Pancreas (tissue), 10 donors: ENCODE results near the gene NDUFA7. TPM values are rescaled to one million over a fixed set of nuclear protein-coding genes. Genes with fewer than 3 reads are reported as not detected.

ENCODE experiments used
- ATAC-seq, 4 donors: fragments of 200-7000 bp; cut with Tn5 transposase; one replicate each; pipeline versions ENCODE4 v1.8.0 to v1.9.1; 2020; ENCODE audit warnings: mild to moderate bottlenecking in 4 of 4, moderate library complexity in 4 of 4
- DNase-seq, 6 donors: peaks; one replicate each; pipeline ENCODE4 v3.0.0-alpha.2; 2020
- FAIRE-seq: peaks from 2 replicates; lab custom pipeline; 2012; peaks lifted over from hg19 to GRCh38; lab: Jason Lieb, UNC
- H3K27ac ChIP-seq, 4 donors: fragments of 200-600 bp; sonication (generic); 1 replicate in 3 of 4; 2 replicates in 1 of 4; pipeline versions ENCODE4 v1.5.0 to v1.8.0; 2020
- H3K27me3 ChIP-seq, 4 donors: fragments of 200-600 bp; one replicate each; pipeline ENCODE4 v1.8.0; 2021
- H3K36me3 ChIP-seq, 3 donors: fragments of 200-600 bp; sonication (generic) in 1 of 3; one replicate each; pipeline versions ENCODE4 v1.5.0 to v1.8.0; 2020 to 2021
- H3K4me1 ChIP-seq, 3 donors: fragments of 200-600 bp; one replicate each; pipeline ENCODE4 v1.8.0; 2021
- H3K4me3 ChIP-seq, 4 donors: fragments of 200-600 bp; sonication (generic) in 2 of 4; one replicate each; pipeline versions ENCODE4 v1.5.0 to v1.8.0; 2020 to 2021
- H3K9me3 ChIP-seq, 4 donors: fragments of 200-600 bp; one replicate each; pipeline ENCODE4 v1.8.0; 2021
- WGBS, 2 donors: extraction: QIAGEN DNeasy Blood & Tissue Kit; methylation state at CpG; one replicate each; pipeline ENCODE4 v1.1.7; 2013; 5-methylcytosine and 5-hydroxymethylcytosine counted together
- intact Hi-C, 3 donors: fragments of 100-400 bp; cut with DNase I; formaldehyde crosslinking; loops; one replicate each; pipeline versions ENCODE4 v1.11.1 to v1.14.2; 2022
- polyA plus RNA-seq, 2 donors: library from polyadenylated mRNA; stranded (reverse); fragments of 200-250 nt; gene quantifications; one replicate each; pipeline ENCODE4 v1.2.3, GENCODE V29; 2013
- total RNA-seq, 6 donors: library from RNA; stranded (reverse); fragmentation: NEBNext Ultra II Directional in 4 of 6; extraction: Animal tissue kit (Norgen Biotek cat#: 25700) in 4 of 6; gene quantifications; one replicate each; pipeline versions ENCODE4 v1.2.1 to v1.2.4, GENCODE V29; 2021 to 2023
- TF ChIP-seq, protein P1 (sequence below), 4 donors: fragments of 200-600 bp; sonication (generic) in 3 of 4; IDR thresholded peaks; one replicate each; pipeline versions ENCODE4 v1.5.0 to v1.8.0; 2021; ENCODE audit warnings: antibody characterized with exemption in 4 of 4
- donor health status: healthy with polysubstance abuse.
- donor health status: DM: no; HTN: no; CAD: no; lungs with moderate emphysema.
- donor health status: DM: no; HTN: no; CAD: no.
- donor health status: control.
- donor health status: control.
- donor health status: Bipolar disorder and iron deficiency.
- donor health status: DM: yes; HTN: yes; CAD: no.
- donor health status: DM: no; HTN: no; CAD: no.
- donor health status: DM: no; HTN: no; CAD: no.
- donor health status: DM: yes; HTN: yes; CAD: no.

The NDUFA7 gene
- total and polyA plus RNA-seq, 8 donors, result 7.7 to 81.2 (median 13.4) TPM

DNA sequence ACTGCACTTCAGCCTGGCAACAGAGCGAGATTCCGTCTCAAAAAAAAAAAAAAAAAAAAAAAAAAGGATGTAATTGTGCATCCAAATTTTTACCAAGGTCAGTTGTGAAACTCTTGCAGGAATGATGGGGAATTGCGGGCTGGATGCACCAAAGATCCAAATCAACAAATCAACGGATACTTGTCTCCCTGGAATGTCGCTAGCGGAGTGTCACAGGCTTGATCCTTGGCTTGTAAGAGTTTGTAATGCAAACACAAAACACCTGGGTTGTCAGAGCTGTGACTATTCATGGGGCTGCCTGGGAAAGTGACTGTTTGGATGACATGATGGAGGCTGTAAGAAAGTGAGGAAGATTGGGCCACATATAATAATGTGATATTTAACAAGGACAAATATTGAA, 17.7 kb upstream of the NDUFA7 start:
- FAIRE-seq, result no peak
- 50 to 52% methylated on average over 6 of the region's 6 CpGs for WGBS, 2 donors
- no peak for ATAC-seq
- Histone ChIP-seq H3K27ac (no peak overlapping the region), H3K4me3 (no peak overlapping the region), H3K27me3 (peaks cover 0 to 16% (median 3%) of the 10 kb centered on the region in 4 donors), H3K36me3 (no peaks in the 10 kb centered on the region), H3K4me1 (peaks cover 0 to 3% (median 0%) of the 10 kb centered on the region in 3 donors), H3K9me3 (no peaks in the 10 kb centered on the region)
- DNase-seq, result peak in 1 of 6 donors; percentile 3
- TF ChIP-seq, protein P1, sequence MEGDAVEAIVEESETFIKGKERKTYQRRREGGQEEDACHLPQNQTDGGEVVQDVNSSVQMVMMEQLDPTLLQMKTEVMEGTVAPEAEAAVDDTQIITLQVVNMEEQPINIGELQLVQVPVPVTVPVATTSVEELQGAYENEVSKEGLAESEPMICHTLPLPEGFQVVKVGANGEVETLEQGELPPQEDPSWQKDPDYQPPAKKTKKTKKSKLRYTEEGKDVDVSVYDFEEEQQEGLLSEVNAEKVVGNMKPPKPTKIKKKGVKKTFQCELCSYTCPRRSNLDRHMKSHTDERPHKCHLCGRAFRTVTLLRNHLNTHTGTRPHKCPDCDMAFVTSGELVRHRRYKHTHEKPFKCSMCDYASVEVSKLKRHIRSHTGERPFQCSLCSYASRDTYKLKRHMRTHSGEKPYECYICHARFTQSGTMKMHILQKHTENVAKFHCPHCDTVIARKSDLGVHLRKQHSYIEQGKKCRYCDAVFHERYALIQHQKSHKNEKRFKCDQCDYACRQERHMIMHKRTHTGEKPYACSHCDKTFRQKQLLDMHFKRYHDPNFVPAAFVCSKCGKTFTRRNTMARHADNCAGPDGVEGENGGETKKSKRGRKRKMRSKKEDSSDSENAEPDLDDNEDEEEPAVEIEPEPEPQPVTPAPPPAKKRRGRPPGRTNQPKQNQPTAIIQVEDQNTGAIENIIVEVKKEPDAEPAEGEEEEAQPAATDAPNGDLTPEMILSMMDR (IDR thresholded peaks at IDR 0.05), result no peak
- intact Hi-C loops, result no loop called here

DNA sequence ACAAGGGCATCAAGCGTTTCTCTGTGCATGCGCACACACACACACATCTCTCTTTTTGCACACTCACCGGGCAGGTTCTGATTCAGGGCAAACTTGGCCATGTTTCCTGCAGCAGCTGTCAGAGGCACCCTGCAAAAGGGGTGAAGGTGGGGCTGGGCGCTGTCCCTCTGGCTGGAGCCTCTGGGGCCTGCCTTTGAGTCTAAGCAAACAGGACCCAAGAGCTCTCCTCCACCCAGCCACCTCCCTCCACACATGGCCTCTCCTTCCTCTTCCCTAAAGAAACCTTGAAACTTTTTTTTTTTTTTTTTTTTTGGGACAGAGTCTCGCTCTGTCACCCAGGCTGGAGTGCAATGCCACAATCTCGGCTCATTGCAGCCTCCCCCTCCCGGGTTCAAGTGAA, 16.6 kb upstream of the NDUFA7 start:
- H3K9me3 ChIP-seq, result no peaks in the 10 kb centered on the region
- WGBS, 2 donors, result 52 to 54% methylated on average over 7 of the region's 7 CpGs
- H3K27ac ChIP-seq, result no peak overlapping the region
- TF ChIP-seq, protein P1 (IDR thresholded peaks at IDR 0.05), result no peak
- peaks cover 0 to 3% (median 0%) of the 10 kb centered on the region in 3 donors for H3K4me1 ChIP-seq
- H3K27me3 ChIP-seq, result peaks cover 0 to 24% (median 8%) of the 10 kb centered on the region in 4 donors
- intact Hi-C loops, result no loop called here
- ATAC-seq, result no peak
- FAIRE-seq, result no peak
- H3K4me3 ChIP-seq, result no peak overlapping the region
- H3K36me3 ChIP-seq, result no peaks in the 10 kb centered on the region
- peak in 1 of 6 donors; percentile 18 for DNase-seq

DNA sequence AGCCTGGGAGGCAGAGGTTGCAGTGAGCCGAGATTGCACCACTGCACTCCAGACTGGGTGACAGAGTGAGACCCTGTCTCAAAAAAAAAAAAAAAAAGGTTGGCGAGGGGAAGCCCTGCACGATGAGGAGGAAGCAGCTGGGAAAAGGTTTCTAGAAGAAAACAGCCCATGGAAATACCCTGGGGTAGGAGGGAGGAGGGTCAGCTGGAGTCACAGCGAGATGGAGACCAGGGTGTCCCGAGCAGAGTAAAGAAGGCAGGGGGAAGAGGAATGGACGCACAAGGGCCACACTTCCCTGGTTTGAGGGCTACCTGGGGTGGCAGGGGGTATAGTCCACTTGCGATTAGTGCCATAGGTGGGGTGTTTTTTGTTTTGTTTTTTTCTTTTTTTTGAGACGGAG, 15.5 kb upstream of the NDUFA7 start:
- Histone ChIP-seq H3K4me3 (no peak overlapping the region), H3K4me1 (peaks cover 0 to 3% (median 0%) of the 10 kb centered on the region in 3 donors), H3K36me3 (no peaks in the 10 kb centered on the region), H3K27me3 (peaks cover 0 to 24% (median 8%) of the 10 kb centered on the region in 4 donors), H3K9me3 (no peaks in the 10 kb centered on the region), H3K27ac (no peak overlapping the region)
- TF ChIP-seq, protein P1 (IDR thresholded peaks at IDR 0.05), result no peak
- no peak for ATAC-seq
- intact Hi-C loops, result no loop called here
- FAIRE-seq, result no peak
- WGBS, 2 donors, result 56 to 63% methylated on average over 8 of the region's 8 CpGs
- DNase-seq, result peak in 1 of 6 donors; percentile 7

DNA sequence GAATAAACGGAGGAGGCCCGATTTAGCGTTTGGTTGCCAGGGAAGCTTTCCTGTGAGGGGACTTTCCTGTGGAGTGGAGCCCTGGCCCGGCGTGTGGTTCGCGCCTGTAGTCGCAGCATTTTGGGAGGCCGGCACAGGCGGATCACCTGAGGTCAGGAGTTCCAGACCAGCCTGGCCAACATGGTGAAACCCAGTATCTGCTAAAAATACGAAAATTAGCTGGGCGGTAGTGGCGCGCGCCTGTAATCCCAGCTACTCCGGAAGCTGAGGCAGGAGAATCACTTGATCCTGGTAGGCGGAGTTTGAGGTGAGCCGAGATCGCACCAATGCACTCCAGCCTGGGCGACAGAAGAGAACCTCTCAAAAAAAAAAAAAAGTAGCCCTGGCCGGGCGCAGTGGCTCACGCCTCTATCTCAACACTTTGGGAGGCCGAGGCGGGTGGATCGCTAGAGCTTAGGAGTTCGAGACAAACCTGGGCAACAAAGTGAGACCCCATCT, 14.9 kb upstream of the NDUFA7 start:
- Histone ChIP-seq H3K36me3 (no peaks in the 10 kb centered on the region), H3K27me3 (peaks cover 0 to 24% (median 8%) of the 10 kb centered on the region in 4 donors), H3K4me1 (peaks cover 0 to 3% (median 0%) of the 10 kb centered on the region in 3 donors), H3K27ac (no peak overlapping the region), H3K9me3 (no peaks in the 10 kb centered on the region), H3K4me3 (no peak overlapping the region)
- DNase-seq (peak in 1 of 6 donors; percentile 26), ATAC-seq (no peak), FAIRE-seq (no peak)
- TF ChIP-seq, protein P1 (IDR thresholded peaks at IDR 0.05), result no peak
- WGBS, 2 donors, result 34% methylated on average over 27 of the region's 27 CpGs
- intact Hi-C loops, result no loop called here

DNA sequence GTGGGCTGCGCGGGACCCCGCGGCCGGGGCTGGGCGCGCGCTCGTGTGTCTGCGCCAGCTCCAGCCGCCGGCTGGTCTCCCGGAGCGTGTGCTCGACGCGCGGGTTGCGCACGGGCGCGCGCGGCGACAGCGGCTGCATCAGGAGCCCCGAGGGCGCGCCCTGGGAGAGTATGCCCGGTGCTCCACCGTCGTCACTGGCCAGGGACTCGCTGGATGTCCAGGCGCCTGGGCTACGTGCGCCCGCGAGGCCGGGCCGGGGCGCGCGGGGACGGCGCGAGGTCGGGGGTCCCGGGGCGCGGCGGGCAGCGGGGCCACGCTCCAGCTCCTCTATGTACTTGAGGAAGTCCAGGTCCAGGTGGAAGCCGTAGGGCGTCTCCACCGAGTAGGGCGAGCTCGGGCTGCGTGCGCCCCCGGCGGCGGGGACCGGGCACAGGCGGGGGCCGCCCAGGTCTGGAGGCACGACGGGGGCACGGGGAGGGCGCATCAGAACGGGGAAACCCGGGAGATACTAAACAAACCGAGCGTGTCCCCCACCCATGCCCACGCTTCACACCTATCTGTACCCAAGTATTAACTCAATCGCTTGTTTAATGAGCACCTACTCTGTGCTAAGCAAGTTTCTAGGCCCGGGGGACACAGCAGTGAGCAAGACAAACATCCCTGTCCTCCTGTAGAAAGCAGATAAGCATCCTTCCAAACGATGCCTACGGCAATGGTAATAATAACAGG, 14.3 kb upstream of the NDUFA7 start:
- peak in 2 of 4 donors; percentile 5 to 52 for ATAC-seq
- Histone ChIP-seq H3K27ac (no peak overlapping the region), H3K4me1 (peaks cover 0 to 3% (median 0%) of the 10 kb centered on the region in 3 donors), H3K4me3 (peak overlapping the region in 3 of 4 donors; percentile 20 to 41 (median 26)), H3K27me3 (peaks cover 0 to 24% (median 8%) of the 10 kb centered on the region in 4 donors), H3K9me3 (no peaks in the 10 kb centered on the region), H3K36me3 (no peaks in the 10 kb centered on the region)
- FAIRE-seq, result no peak
- intact Hi-C loops, result no loop called here
- WGBS, 2 donors, result 7 to 13% methylated on average over 54 to 79 of the region's 79 CpGs
- peak in 1 of 6 donors; percentile 68 for DNase-seq
- TF ChIP-seq, protein P1 (IDR thresholded peaks at IDR 0.05), result no peak
